Activated CD8-positive, alpha-beta memory T cell treated with anti-CD3 and anti-CD28 coated beads, Interleukin-2, amount 50 U/mL, for 1 hour (primary cell): Measurements from ENCODE around the gene CST3.
"Not testable (repeated sequence)": the region's sequence is repeated elsewhere in the genome, so short reads cannot be mapped to it uniquely, and the experiment has no call there.

Experiments
- DNase-seq: peaks from one replicate; pipeline ENCODE4 v3.0.0-alpha.2; 2020; ENCODE audit errors: extremely low read depth

CST3 gene, protein sequence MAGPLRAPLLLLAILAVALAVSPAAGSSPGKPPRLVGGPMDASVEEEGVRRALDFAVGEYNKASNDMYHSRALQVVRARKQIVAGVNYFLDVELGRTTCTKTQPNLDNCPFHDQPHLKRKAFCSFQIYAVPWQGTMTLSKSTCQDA

DNA sequence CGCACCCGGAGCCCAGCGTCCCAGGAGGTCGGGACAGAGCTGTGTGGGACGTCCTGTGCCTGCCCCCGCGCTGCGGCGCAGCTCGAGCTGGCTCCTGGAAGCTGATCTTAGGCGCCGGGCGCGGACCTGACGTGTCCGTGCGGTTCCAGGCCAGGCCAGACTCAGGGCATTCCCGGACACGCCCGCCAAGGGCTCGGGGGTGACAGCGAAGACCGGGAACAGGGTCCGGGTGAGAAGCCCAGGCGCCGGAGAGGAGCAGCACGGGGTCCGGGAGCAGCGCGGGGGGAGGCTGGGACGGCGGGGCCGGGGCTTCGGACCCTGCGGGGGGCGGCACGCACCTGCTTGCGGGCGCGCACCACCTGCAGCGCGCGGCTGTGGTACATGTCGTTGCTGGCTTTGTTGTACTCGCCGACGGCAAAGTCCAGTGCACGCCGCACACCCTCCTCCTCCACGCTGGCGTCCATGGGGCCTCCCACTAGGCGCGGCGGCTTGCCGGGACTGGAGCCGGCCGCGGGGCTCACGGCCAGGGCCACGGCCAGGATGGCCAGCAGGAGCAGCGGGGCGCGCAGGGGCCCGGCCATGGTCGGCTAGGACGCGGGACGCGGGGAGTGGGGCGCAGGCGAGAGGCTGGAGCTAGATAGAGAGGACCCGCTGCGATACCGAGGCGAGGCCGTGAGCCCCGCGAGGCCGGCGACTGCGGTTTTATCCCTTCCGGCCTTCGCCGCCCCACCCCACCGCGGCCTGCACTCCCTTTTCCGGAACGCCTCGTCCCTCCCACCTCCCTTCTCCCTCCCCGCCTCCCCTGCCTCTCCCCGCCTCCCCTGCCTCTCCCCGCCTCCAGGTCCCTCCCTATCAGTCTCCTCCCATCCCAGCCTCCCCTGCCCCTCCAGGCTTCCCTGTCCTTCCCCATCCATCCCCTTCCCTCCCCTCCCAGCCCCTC, at the start of gene CST3:
Gene CST3, minus strand, starts transcription at position 674 of the 940 bp plus-strand sequence. Its CDS starts 93 bp downstream, at position 581.
- DNase-seq = no peak

DNA sequence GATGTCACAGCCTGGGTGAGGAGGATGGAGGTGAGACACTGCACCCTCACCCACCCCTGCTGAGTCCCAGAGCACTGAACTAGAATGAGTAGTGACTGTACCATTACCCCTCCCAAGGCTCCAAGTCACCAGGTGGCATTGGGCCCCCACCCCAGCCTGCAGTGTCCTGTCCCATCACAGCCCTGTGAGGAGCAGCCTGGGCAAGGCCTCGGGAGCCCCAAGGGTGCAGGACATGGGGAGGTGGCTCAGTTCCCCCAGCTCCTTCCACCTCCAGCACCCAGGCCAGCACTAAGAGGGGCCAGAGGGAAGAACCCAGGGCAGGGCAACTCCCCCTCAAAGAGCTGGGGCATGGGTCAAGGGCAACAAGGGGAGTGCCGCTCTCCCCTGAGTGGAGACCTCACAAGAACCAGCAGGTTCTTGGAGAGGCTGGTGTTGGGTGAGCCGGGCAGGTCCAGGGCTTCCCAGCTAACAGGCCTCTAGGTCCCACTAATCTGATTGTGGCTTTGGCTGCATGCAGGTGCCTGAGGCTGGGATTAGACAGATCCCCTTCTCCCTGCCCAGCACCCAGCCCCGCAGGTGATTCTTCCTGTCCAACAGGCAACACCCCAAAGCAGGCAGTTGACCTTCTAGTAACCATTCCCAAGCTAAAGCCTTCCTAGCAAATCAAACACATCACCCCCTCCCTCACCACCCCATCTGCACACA, 48.4 kb upstream of the CST3 start:
- no peak for DNase-seq

DNA sequence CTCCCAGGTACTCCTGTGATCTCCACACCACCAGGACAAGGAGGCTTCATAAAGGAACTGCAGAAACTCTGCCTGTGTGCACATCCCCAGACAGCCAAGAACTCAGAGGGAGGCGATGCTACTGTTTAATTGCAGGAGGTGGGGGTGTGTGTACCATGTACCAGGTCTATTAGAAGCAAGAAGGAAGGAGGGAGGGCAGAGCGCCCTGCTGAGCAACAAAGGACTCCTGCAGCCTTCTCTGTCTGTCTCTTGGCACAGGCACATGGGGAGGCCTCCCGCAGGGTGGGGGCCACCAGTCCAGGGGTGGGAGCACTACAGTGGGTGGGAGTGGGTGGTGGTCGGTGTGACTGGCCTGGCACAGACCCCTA, 47.8 kb upstream of the CST3 start:
- not testable (repeated sequence) for DNase-seq

DNA sequence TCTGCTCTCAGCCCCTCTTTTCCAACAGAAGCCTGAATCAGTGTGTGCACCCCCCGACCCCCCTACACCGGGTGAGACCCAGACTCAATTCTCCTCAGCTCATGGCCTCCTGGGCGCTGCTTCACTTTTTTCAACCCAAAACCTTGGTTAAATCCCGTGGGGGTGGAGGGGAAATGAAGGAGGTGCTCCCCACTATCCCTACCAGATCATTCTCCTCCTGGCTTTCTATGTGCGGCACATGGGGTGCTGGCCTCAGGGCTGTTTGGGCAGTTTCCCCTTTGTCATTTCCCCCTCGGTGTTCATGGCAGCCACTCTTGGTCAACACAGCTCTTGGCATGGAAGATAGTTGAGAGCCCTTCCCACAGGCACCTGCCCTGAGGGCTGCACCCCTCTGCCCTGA, 46.5 kb upstream of the CST3 start:
- no peak for DNase-seq

- no peak for DNase-seq
These were observed 46.1 kb upstream of the CST3 start for GRCh38 chr20:23683807-23684206.

GRCh38 chr20:23683281-23683680, 45.5 kb upstream of the CST3 start:
- no peak for DNase-seq

GRCh38 chr20:23680146-23680545, 42.4 kb upstream of the CST3 start:
- no peak for DNase-seq

GRCh38 chr20:23679133-23680092, 41.7 kb upstream of the CST3 start:
- no peak for DNase-seq

DNA sequence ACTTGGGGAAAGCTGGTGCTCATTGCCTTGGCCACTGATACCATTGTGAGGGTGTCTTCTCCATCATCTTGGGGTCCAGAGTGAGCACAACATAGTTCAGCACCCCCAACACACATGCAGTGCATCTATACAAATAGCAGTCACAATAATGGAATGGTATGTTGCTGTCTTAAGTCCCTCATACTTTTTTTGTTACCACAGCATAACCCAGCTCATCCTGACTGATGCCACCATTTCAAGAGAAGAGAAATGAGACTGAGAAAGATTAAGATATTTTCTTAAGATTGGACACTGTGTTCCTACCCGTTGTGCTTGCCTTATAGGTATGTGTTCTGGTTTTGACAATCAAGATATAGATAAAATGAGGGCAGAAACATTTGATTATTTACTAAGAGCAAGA, 35.5 kb upstream of the CST3 start:
- DNase-seq = no peak

GRCh38 chr20:23672158-23672557, 34.4 kb upstream of the CST3 start:
- no peak for DNase-seq

- no peak for DNase-seq
These were observed 33.7 kb upstream of the CST3 start for GRCh38 chr20:23671479-23671878.

- no peak for DNase-seq
These were observed 32.6 kb upstream of the CST3 start for GRCh38 chr20:23670361-23670760.

- DNase-seq = no peak
These were observed 32.1 kb upstream of the CST3 start for GRCh38 chr20:23669866-23670265.

- no peak for DNase-seq
These were observed 31.6 kb upstream of the CST3 start for GRCh38 chr20:23669327-23669726.

- peak; percentile 1 for DNase-seq
These were observed 30.8 kb upstream of the CST3 start for GRCh38 chr20:23668477-23668951.

- no peak for DNase-seq
These were observed 29.9 kb upstream of the CST3 start for GRCh38 chr20:23667666-23668065.

DNA sequence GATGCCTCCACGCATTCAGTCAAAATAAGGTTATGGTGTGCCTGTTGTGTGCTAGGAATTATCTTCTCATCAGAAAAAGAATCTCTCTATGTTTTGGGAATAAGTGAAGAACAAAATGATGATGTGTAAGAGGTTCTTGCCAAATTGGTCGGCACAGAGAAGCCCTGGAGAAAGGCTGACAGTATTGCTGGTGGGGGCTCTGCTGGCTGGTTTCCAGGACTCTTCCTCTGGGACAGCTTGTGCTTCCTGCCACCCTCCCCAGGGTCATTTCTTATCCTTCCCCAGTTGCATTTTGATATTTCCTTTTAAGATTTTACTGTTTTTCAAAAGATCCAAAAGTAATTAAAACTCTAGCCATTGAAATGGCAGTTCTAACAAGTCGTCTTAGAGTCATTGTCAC, 28.9 kb upstream of the CST3 start:
- no peak for DNase-seq

GRCh38 chr20:23666189-23666588, 28.4 kb upstream of the CST3 start:
- no peak for DNase-seq

GRCh38 chr20:23664954-23665353, 27.2 kb upstream of the CST3 start:
- DNase-seq = no peak

GRCh38 chr20:23664046-23664445, 26.3 kb upstream of the CST3 start:
- not testable (repeated sequence) for DNase-seq

GRCh38 chr20:23663180-23663579, 25.4 kb upstream of the CST3 start:
- DNase-seq = no peak
